HG02981 (cell line): ENCODE measurements around the gene BPI.
"Not testable (repeated sequence)": the region's sequence is repeated elsewhere in the genome, so short reads cannot be mapped to it uniquely, and the experiment has no call there.

Source experiments
- ATAC-seq: cut with Tn5 transposase; IDR thresholded peaks from one replicate; pipeline ENCODE4 v1.9.1; 2021; ENCODE audit warnings: mild to moderate bottlenecking, moderate library complexity; ENCODE audit not compliant: unreplicated experiment

BPI gene

DNA sequence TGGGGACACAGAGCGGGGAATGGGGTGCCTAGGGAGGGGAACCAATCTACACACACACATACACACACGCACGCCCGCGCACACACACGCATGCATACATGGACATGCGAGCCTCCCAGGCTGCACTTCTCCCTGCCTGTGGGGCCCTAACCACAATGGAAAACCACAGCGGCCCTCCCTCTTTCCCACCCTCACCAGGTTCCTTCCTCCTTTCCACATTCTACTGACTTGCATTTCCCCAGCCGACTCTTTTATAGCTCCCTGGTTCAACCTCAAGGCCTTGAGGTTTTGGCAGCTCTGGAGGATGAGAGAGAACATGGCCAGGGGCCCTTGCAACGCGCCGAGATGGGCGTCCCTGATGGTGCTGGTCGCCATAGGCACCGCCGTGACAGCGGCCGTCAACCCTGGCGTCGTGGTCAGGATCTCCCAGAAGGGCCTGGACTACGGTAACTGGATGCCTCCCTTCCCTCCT is at the start of gene BPI:
Gene BPI, plus strand, starts transcription at position 249 of the 472 bp plus-strand sequence. Its CDS starts 68 bp downstream, at position 317.
- no peak for ATAC-seq

DNA sequence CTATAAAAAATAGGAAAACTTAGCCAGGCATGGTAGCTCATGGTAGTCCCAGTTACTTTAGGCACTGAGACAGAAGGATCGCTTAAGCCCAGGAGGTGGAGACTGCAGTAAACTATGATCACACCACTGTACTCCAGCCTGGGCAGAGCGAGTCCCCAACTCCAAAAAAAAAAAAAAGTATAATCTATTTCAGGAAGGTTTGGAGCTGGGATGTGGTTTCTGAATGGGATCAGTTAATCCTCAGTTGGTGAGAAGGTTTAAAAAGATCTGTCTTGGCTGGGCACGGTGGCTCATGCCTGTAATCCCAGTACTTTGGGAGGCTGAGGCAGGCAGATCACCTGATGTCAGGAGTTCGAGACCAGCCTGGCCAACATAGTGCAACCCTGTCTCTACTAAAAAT is 49.3 kb upstream of the BPI start:
- not testable (repeated sequence) for ATAC-seq

DNA sequence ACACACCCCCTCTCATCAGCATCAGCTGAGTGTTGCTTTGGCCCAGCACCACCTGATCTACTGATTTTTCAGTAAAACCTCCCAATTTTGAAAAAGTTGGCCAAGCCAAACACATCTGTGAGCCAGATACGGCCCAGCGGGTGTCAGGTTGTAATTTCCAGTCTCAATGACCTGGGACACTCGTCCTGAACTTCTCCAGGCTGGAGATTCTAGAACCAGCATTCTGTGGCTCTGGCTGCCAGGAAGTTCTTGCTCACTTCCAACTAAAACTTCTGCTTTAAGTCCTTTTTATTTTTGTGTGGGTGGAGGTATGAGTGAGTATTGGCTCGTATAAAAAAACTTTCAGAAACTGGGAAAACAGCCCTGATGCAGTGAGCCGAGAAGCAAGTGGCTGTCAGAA is 48.6 kb upstream of the BPI start:
- ATAC-seq = no peak

DNA sequence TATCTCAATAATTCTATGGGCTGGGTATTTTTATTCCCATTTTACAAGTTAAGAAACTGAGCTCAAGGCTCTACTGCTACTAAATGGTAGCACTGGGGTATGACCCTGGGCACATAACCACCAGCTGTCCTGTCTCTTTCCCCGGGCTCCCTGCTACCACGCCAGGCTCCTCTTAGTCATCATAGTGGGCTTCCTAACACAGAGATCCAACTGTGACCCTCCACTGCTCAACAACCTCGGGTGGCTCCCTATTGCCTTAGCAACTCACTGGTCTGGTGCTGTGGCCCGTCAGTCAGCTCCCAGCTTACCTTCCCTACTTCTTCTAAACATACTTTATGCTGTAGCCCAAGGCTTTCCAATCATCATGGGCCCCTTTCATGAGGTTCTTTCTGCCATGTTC is 47.9 kb upstream of the BPI start:
- no peak for ATAC-seq

DNA sequence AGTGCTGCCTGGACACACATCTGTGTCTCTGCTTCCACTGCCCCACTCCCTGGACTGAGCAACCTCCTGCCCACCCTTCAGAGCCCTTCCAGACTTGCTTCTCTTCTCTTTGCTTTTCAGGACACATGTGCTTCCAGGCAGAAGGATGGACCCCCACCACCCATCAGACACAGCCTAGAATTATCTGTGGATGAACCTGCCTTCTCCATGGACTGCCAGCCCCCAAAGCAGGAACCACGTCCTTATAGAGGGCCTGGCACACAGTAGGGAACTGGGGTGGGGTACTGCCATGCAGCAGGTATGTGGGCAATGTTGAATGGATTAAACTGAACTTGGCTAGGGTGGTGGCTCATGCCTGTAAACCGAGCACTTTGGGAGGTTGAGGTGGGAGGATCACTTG is 47.0 kb upstream of the BPI start:
- no peak for ATAC-seq

- no peak for ATAC-seq
Observed at GRCh38 chr20:38258545-38259215, 45.3 kb upstream of the BPI start.

DNA sequence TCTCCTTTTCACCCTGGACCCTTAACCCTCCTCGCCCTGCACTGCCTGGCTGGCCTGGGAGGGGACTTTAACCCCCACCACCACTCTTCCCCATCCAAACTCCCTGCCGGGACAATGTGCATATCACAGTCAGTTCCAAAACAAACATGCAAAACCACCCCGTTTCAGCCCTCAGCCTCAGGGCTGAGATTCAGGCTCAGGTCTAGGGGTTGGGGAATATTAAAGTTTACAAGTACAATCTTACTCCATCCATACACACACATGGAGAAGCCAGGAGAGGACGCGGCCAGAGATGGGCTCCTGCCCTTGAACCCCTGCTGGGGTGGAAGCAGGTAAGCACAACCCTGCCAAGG is 44.0 kb upstream of the BPI start:
- ATAC-seq = no peak

- no peak for ATAC-seq
Observed at GRCh38 chr20:38260378-38261053, 43.4 kb upstream of the BPI start, which contains the start of gene KIAA1755. Gene KIAA1755, minus strand, starts transcription at chr20:38260735. Its CDS starts 235 bp downstream, at chr20:38260500.

- no peak for ATAC-seq
Observed at GRCh38 chr20:38261054-38261390, 42.9 kb upstream of the BPI start.

GRCh38 chr20:38262931-38263330 is 41.0 kb upstream of the BPI start:
- no peak for ATAC-seq

DNA sequence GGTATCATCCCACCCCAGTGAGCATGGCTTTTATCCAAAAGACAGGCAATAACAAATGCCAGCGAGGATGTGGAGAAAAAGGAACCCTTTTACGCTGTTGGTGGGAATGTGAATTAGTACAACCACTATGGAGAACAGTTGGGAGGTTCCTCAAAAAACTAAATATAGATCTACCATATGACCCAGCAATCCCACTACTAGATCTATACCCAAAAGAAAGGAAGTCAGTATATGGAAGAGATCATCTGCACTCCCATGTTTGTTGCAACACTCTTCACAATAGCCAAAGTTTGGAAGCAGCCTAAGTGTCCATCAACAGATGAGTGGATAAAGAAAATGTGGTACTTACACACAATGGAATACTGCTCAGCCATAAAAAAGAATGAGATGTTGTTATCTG is 37.5 kb upstream of the BPI start:
- no peak for ATAC-seq

DNA sequence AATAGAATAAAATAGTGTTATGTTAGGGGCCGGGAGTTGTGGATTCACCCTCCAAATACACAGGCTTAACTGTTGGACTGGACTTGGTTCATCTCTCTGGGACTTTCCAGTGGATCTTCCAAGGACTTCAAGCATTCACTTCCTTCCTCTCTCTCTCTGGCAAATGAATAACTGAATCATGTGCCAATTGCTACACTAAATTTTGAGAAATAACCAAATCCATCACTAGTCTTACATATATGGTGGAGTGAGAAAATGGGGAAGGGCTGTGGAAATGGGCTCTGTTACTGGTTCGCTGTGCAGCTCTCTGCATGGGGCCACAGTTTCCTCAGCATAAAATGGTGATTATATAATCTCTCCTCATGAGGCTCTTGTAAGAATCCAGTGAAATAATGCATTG is 36.7 kb upstream of the BPI start:
- no peak for ATAC-seq

GRCh38 chr20:38267901-38268514 is 35.9 kb upstream of the BPI start:
- ATAC-seq = no peak

DNA sequence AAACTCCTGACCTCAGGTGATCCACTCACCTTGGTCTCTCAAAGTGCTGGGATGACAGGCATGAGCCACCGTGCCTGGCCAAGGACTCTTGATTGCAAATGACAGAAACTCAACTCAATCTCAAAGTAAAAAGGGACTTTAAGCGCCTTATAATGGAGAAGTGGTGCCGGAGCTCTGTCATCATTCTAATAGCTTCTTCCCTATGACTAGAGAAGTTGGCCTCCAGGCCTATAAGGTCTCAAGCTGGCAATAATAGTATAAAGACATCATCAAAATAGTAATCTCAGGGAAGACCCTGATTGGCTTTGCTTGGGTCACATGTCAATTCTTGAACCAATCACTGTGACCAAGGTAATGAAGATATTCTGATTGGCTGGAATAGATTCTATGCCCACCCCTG is 34.9 kb upstream of the BPI start:
- no peak for ATAC-seq

DNA sequence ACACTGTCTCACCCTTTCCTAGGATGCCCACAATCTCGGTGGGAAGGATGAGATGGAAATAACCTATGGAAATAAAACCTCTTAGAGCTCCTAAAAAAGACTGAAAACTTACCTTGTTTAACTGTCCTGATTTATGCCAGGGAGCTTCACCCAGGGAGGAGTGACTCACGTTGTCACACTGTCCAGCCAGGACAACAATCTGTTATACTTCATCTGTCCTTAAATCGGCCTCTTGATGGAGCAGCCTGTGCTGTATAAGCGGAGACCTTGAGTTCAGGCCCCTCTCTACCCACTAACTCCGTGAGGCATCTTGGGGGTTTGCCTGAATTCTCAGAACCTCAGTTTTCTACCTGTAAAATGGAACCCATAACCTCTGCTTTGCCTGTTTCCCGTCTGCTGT is 34.2 kb upstream of the BPI start:
- ATAC-seq = no peak

DNA sequence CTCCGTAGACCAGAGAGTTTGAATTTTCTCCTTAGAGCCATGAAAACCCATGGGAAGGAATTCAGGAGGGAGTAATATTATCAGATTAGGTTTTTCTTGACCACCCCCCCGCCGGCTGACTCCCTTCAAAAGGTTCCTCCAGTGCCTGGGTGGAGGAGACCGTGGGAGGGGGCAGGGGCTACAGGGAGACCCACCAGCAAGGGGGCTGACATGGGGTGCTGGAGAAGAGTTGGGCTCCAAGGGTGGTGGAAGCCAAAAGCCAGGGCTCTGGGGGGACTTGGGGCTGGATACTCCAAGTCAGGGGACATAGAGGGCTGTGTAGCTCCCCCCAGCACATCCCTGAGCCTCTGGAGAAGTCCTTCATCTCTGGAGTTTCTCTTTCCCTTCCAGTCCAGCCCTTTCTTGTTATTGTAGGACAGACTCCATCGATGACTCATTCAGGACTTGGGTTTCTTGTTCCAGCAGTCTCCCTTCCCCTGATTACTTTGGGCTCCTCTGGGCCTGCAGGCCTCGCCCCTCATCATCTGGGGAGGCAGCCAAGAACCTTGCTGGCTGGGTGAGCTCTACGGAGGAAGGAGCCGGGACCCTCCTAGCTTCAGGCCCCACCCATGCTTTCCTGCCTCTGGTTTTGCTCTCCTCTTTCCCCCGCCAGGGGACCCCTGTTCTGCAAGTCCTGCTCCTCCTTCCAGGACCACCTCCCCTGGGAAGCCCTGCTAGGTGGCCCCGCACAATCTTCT is 32.9 kb upstream of the BPI start:
- no peak for ATAC-seq

DNA sequence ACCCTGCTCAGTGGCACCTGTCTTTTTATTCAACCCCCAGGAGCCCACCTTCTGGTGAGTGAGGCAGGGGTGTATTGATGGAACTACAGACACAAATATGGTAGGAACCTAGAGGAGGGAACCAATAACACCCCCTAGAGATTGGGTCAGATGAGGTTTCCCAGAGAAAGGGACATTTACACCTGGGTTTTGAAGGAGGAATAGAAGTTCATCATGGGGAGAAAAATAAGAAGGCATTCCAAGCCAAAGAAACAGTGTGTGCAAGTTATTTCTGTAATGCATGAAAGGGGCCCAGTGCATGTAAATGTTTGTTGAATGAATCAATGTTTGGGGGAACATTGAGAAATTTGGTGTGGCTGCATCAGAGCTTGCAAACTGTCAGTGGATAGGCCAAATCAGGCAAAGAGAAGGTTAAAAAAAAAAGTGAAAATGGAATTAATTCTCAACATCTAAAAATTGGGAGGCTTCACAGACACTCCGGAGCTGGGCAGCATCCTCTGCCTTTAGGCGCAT is 32.3 kb upstream of the BPI start:
- ATAC-seq = no peak

DNA sequence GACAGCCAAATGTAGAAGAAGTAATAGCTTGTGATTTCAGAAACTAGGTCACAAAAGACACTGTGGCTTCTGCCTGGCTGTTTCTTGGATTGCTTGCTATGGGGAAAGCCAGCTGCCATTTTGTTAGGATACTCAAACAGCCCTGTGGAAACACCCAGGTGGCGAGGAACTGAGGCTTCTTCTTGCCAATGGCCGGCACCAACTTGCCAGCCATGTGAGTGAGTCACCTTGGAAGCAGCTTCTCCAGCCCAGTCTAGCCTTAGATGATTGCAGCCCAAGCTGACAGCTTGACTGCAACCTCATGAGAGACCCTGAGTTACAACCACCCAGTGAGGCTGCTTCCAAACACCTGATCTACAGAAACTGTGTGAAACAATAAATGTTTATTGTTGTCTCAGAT is 31.6 kb upstream of the BPI start:
- no peak for ATAC-seq

GRCh38 chr20:38272961-38273360 is 31.0 kb upstream of the BPI start:
- no peak for ATAC-seq

GRCh38 chr20:38275815-38276550 is 28.0 kb upstream of the BPI start:
- no peak for ATAC-seq

GRCh38 chr20:38277285-38277684 is 26.7 kb upstream of the BPI start:
- ATAC-seq = no peak
